PFSK-1 (cell line): ENCODE results near the gene MEGF11.

Experiments
- FOXP2 ChIP-seq: optimal IDR thresholded peaks from 2 replicates; pipeline ENCODE3; 2011; ENCODE audit warnings: borderline replicate concordance, control low read depth, inconsistent platforms; ENCODE audit not compliant: insufficient read depth; ENCODE audit errors: extremely low read length, extremely low read depth
- POLR2AphosphoS5 ChIP-seq: IDR thresholded peaks from 2 replicates; pipeline ENCODE4 v1.6.1; 2012; ENCODE audit warnings: low read depth, mild to moderate bottlenecking, control low read depth, low read length, moderate library complexity
- SIN3A ChIP-seq: IDR thresholded peaks from 2 replicates; pipeline ENCODE4 v1.6.1; 2012; ENCODE audit warnings: mild to moderate bottlenecking, low read length, moderate library complexity, borderline replicate concordance; ENCODE audit not compliant: insufficient read depth
- TAF1 ChIP-seq: IDR thresholded peaks from 2 replicates; pipeline ENCODE4 v1.6.1; 2012; ENCODE audit warnings: low read length, control low read depth, borderline replicate concordance; ENCODE audit not compliant: insufficient read depth
- TF ChIP-seq, protein P1 (sequence below), 2 experiments: IDR thresholded peaks; 2 replicates each; pipeline versions ENCODE4 v1.6.1 to v1.8.0; 2011 to 2012; ENCODE audit warnings: low read depth in 2 of 2, low read length in 2 of 2, control low read depth in 1 of 2, inconsistent platforms in 1 of 2, mild to moderate bottlenecking in 1 of 2, moderate library complexity in 1 of 2; ENCODE audit not compliant: insufficient read depth in 1 of 2

DNA sequence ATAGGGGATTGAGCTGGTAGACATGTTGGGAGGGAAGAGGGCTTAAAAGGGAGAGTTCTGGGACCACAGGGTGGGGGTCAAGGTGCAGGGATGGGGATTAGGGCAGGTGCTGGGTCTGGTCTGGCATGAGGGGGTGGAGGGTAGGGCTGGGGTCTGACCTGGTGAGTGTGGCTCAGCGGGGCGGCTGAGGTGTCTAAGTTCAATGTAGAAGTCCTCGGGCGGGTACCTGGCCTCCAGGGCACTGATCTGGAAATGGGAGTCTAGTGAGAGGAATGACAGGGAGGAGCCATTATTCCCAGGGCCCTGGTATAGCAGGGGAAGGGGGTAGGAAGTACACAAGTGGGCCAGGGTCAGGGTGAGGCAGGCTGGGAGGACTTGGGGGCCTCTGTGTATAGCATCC, 344.7 kb downstream of the MEGF11 start:
- TF ChIP-seq POLR2AphosphoS5 (no peak), TAF1 (no peak), SIN3A (no peak), FOXP2 (no peak)
- TF ChIP-seq, protein P1, sequence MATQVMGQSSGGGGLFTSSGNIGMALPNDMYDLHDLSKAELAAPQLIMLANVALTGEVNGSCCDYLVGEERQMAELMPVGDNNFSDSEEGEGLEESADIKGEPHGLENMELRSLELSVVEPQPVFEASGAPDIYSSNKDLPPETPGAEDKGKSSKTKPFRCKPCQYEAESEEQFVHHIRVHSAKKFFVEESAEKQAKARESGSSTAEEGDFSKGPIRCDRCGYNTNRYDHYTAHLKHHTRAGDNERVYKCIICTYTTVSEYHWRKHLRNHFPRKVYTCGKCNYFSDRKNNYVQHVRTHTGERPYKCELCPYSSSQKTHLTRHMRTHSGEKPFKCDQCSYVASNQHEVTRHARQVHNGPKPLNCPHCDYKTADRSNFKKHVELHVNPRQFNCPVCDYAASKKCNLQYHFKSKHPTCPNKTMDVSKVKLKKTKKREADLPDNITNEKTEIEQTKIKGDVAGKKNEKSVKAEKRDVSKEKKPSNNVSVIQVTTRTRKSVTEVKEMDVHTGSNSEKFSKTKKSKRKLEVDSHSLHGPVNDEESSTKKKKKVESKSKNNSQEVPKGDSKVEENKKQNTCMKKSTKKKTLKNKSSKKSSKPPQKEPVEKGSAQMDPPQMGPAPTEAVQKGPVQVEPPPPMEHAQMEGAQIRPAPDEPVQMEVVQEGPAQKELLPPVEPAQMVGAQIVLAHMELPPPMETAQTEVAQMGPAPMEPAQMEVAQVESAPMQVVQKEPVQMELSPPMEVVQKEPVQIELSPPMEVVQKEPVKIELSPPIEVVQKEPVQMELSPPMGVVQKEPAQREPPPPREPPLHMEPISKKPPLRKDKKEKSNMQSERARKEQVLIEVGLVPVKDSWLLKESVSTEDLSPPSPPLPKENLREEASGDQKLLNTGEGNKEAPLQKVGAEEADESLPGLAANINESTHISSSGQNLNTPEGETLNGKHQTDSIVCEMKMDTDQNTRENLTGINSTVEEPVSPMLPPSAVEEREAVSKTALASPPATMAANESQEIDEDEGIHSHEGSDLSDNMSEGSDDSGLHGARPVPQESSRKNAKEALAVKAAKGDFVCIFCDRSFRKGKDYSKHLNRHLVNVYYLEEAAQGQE (IDR thresholded peaks at IDR 0.05; ENCODE audit: insufficient read depth in 1 of 2, low read depth in 2 of 2, low read length in 2 of 2) = no peak
